NCI-H2227 (cell line): ENCODE results near the gene STARD7.
A peak's percentile ranks its signal among the peaks of the same experiment; 100 is the strongest.
"Not testable (repeated sequence)": the region's sequence is repeated elsewhere in the genome, so short reads cannot be mapped to it uniquely, and the experiment has no call there.

Experiments used
- DNase-seq: peaks from one replicate; lab custom pipeline; 2025; ENCODE audit not compliant: unreplicated experiment; lab: John Stamatoyannopoulos, UW

Gene STARD7

DNA sequence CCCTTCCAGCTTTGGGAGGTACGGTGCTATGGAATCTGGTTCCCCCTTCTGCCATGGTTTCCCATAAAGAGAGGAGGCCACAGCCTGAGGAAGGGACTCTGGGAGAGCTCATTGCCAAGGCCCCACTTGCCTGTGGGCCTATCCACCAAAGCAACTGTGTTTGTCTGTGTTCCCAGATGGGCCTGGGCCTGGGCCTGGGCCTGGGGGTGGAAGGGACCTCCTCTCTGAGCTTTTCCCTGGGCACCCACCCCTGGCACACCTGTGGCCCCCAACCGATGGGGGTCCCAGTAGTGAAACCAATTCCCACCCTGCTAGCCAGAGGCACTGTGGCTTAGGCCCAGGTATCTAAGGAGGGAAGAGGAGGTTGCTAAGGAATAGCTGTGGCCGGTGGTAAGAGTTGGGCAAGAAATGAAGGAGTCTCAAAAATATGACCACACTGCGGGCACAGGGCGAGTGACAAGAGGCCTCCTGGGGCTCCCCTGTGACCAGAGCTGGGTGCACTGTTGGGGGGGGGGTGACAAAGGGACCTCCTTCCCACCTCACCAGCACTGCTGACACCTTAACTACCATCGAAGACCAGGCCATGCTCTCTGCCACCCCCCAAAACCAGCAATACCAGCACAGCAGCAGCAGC lies 58.5 kb downstream of the STARD7 start:
- DNase-seq, result no peak

DNA sequence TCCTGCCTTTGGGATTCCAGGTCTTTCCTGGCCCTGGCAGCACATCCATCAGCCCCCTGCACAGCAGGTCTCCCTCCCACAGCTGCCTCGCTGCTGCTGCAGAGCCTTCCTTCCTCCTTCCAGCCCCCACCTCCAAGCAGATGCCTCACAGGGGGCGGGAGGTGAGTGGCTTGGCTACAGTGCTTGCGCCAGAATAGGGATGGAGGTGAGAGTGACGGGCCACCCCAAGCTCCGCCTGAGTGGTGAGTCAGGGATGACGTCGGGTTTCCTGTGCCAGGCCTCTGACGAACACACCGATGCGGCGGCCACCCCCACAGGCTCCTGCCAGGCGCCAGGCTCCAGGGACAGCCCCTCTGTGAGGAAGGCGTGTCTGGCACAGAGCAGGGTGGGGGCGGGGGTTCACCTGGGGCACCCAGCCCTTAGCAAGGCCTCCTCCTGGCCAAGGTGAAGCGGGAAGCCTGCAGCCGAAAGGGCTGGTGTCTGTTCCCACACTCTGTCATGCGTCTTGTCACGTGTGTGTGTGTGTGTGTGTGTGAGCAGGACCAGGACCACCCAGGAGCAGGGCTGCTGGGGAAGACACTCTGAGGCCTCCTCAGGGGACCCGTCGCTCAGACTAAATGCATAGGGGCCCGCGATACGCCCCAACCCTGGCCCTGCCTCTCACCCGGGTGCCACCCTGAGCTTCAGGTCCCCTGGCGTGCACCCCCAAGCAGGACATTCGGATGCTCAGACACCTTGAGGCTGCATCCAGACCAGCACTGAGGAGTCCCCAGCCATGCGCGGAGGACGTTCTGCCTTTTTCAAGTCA lies 60.0 kb downstream of the STARD7 start:
- DNase-seq, result peak; percentile 87

- no peak for DNase-seq
These were observed 60.9 kb downstream of the STARD7 start for GRCh38 chr2:96147593-96148201.

GRCh38 chr2:96146881-96147592 lies 61.6 kb downstream of the STARD7 start:
- DNase-seq, result no peak

- DNase-seq, result no peak
These were observed 62.3 kb downstream of the STARD7 start for GRCh38 chr2:96146153-96146880.

DNA sequence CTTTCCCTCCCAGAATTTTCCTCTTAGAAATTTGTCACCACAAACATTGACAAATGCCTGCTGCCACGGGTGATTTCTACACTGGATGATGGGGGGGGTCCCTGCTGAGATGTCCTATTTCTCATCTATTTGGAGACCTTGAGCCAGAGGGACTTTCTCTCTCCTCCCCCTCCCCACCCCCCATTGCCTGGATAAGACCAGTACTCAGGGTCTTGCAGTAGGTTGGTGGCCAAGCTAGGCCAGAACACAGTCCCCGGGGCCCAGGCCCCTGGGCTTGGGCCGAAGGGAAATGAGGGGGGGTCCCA lies 62.8 kb downstream of the STARD7 start:
- DNase-seq, result no peak

DNA sequence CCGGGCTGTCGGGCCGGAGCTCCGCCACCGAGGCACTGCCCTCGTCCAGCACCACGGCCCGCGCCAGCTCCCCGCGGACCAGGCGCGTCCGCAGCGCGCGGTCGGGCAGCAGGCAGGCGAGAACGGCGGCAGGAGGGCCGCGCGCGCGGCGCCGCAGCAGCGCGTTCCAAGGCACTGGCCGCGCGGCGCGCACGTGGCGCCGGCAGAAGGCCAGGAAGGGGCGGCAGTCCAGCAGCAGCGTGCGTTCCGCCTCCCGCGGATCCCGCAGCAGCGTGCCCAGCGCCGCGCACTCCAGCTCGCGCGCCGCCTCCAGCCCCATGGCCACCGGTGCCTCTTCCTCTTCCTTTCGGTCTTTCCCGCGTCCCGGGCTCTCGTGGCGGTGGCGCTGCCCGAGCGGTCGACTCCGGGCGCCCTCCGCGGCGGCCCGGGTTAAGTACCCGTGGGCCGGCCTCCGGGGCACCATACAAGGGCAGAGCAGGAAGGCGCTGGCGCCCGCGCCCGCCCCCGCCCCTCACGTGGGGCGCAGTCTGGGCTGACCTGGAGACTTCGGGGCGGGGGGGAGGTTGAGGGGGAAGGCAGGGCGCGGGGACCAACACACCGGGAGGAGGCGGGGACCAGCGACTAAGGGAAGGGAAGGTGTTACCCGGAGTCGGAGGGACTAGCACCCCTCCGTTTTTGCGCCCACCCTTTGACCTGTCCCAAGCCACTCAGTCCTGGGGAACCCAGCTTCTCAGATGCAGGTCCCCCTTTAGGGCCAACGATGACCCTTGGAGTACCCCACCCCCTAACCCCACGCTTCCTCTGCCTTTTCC lies 63.4 kb downstream of the STARD7 start, which contains the start of gene DUSP2:
TSS of gene DUSP2 (minus strand) at position 405 of the 812 bp plus-strand sequence. CDS start at position 319, 86 bp downstream.
- peak; percentile 62 for DNase-seq

- DNase-seq, result no peak
These were observed 64.1 kb downstream of the STARD7 start for GRCh38 chr2:96144481-96145035.

GRCh38 chr2:96143848-96144480 lies 64.7 kb downstream of the STARD7 start:
- no peak for DNase-seq

DNA sequence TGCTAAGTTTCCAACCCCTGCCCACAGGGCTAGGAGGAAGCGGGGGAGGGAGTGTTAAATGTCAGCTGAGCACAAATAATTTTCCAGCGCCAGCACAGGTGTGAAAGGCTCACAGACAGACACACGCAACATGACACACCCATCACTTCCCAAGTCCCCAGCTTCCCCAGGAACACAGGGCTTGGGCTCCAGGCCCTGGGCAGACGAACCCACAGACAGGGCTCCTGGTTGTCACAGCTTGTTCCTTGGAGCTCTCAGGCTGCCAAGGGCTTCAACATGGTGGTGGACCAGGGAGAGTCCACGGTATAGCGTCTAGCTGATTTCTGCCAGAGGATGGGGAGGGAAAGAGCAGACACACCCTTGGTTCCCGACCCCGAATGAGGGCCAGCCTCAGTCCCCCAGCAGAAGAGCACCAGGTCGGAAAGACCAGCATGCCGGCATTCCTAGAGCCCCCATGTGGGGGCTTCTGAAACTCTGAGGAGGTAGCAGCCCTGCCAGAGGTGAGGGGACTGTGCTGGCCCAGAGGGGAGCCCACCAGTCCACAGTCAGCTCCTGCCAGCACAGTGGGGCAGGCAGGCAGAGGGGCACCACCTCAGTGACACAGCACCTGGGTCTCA lies 65.3 kb downstream of the STARD7 start:
- DNase-seq, result no peak

DNA sequence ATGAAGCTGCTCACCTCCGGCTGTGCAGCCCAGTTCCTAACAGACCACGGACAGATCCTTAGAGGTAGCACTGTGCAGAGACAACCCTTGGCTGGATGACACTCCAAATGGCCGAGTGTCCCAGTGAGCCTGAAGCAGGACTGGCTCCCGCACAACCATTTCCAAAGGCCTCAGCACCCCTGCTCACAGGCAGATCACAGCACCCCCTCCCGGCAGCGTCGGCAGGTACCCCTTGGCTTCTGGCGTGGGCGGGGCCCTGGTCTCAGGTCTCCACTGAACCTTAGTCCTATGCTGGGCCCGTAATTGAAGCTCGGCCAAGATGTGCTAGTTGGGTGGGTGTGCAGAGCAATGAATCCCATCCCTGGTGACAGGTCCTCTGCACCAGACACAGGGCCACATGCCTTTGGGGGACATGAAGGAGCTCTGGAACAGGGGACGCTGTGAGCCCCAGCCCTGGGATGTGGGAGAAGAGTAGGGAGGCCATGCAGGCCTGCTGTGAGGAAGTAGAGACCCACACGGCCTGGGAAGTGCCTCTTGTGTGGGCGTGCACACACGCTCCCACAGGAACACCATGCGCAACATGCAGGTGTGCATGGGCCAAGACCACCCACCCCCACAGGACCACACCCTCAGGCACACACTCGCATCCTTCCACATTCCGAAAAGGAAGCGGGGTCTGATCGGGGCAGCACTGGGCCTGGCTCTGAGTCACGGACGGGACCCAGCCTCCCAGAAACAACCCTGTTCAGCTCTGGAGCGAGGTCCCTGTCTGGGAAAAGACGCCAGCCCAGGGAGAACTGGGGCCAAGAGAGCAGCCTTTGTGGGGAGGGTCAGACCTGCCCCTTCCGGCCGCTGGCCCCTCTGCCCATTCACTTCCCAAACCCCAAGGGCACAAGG lies 66.2 kb downstream of the STARD7 start:
- DNase-seq, result no peak

DNA sequence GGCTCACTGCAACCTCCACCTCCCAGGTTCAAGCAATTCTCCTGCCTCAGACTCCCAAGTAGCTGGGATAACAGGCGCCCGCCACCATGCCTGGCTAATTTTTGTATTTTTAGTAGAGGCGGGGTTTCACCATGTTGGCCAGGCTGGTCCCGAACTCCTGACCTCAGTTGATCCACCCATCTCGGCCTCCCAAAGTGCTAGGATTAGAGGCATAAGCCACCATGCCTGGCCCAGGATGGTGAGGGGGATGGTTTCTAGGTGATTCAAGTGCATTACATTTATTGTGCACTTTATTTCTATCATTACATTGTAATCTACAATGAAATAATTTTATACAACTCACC lies 67.0 kb downstream of the STARD7 start:
- DNase-seq, result not testable (repeated sequence)

DNA sequence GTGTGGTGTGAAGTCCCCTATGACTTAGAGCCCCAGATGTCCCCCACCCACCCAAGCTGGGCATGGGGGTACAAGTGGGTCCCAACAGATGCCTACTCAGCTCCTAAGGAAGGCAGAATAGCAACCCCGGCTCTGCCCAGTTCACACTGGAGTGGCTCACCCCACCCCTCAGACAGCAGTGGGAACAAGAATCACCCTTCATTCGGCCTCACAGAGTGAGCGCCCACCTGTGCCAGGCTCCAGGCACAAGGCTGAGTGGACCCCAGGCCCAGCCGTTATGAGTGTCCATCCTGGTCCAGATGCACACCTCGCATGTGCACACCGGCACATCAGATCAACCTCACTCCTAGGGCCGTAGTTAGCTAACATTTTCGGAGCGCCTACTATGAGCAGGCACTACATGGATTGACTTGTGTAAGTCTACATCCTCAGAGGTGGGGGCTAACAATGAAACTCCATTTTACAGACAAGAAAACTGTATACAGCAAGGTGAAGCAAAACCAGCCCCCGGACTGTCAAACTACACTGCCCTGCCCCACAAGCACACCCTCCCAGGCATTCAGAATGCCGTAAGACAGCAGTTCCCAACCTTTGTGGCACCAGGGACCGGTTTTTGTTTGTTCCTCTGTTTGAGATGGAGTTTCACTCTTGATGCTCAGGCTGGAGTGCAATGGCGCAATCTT lies 67.5 kb downstream of the STARD7 start:
- no peak for DNase-seq

GRCh38 chr2:96139181-96139758 lies 69.4 kb downstream of the STARD7 start:
- DNase-seq, result no peak

GRCh38 chr2:96138179-96139145 lies 70.2 kb downstream of the STARD7 start, which contains the start of gene ASTL:
TSS of gene ASTL (minus strand) at chr2:96138502. CDS start at chr2:96138436, 66 bp downstream.
- no peak for DNase-seq
